ENCODE data around the gene ZFP82.

ZFP82 gene

GRCh38 chr19:36418287-36419001 is at the start of gene ZFP82:
ZFP82 (minus strand) TSS chr19:36418644; CDS start chr19:36409789, 8,855 bp downstream.
- Mint-ChIP-seq H3K4me1 (peaks cover 21% of the 10 kb centered on the region), H3K9me3 (no peaks in the 10 kb centered on the region), H3K27me3 (peaks cover 22% of the 10 kb centered on the region), H3K4me3 (peak within 1 kb of the TSS; percentile 99), H3K27ac (peak within 1 kb of the TSS; percentile 100), H3K36me3 (peaks cover 6% of the 10 kb centered on the region)
- ATAC-seq: peak; percentile 97

GRCh38 chr19:36460046-36460445 is 41.6 kb upstream of the ZFP82 start:
- H3K27me3 Mint-ChIP-seq: no peaks in the 10 kb centered on the region
- ATAC-seq: no peak
- H3K4me3 Mint-ChIP-seq: no peak overlapping the region
- no peak overlapping the region for H3K27ac Mint-ChIP-seq
- H3K9me3 Mint-ChIP-seq: peaks cover 16% of the 10 kb centered on the region
- peaks cover 65% of the 10 kb centered on the region for H3K36me3 Mint-ChIP-seq
- H3K4me1 Mint-ChIP-seq: no peaks in the 10 kb centered on the region

GRCh38 chr19:36456831-36457230 is 38.4 kb upstream of the ZFP82 start:
- no peak overlapping the region for H3K27ac Mint-ChIP-seq
- H3K36me3 Mint-ChIP-seq: peaks cover 76% of the 10 kb centered on the region
- H3K9me3 Mint-ChIP-seq: peaks cover 32% of the 10 kb centered on the region
- H3K4me1 Mint-ChIP-seq: no peaks in the 10 kb centered on the region
- ATAC-seq: no peak
- no peaks in the 10 kb centered on the region for H3K27me3 Mint-ChIP-seq
- H3K4me3 Mint-ChIP-seq: no peak overlapping the region

GRCh38 chr19:36449059-36449670 is 30.7 kb upstream of the ZFP82 start:
- Mint-ChIP-seq H3K27me3 (no peaks in the 10 kb centered on the region), H3K36me3 (peaks cover 75% of the 10 kb centered on the region), H3K9me3 (peaks cover 20% of the 10 kb centered on the region), H3K27ac (no peak overlapping the region), H3K4me1 (no peaks in the 10 kb centered on the region), H3K4me3 (no peak overlapping the region)
- ATAC-seq: no peak

- Mint-ChIP-seq H3K4me1 (no peaks in the 10 kb centered on the region), H3K4me3 (no peak overlapping the region), H3K27ac (no peak overlapping the region), H3K9me3 (peaks cover 14% of the 10 kb centered on the region), H3K36me3 (peaks cover 5% of the 10 kb centered on the region), H3K27me3 (no peaks in the 10 kb centered on the region)
- ATAC-seq: no peak
Observed at GRCh38 chr19:36441339-36441738, 22.9 kb upstream of the ZFP82 start.

- H3K4me3 Mint-ChIP-seq: no peak overlapping the region
- no peak overlapping the region for H3K27ac Mint-ChIP-seq
- H3K36me3 Mint-ChIP-seq: no peaks in the 10 kb centered on the region
- H3K27me3 Mint-ChIP-seq: no peaks in the 10 kb centered on the region
- H3K9me3 Mint-ChIP-seq: peaks cover 20% of the 10 kb centered on the region
- ATAC-seq: no peak
- no peaks in the 10 kb centered on the region for H3K4me1 Mint-ChIP-seq
Observed at GRCh38 chr19:36436531-36436930, 18.1 kb upstream of the ZFP82 start.

- ATAC-seq: no peak
- Mint-ChIP-seq H3K27ac (no peak overlapping the region), H3K4me1 (peaks cover 2% of the 10 kb centered on the region), H3K36me3 (no peaks in the 10 kb centered on the region), H3K9me3 (peaks cover 8% of the 10 kb centered on the region), H3K27me3 (peaks cover 22% of the 10 kb centered on the region), H3K4me3 (no peak overlapping the region)
Observed at GRCh38 chr19:36423925-36424324, 5.5 kb upstream of the ZFP82 start.

DNA sequence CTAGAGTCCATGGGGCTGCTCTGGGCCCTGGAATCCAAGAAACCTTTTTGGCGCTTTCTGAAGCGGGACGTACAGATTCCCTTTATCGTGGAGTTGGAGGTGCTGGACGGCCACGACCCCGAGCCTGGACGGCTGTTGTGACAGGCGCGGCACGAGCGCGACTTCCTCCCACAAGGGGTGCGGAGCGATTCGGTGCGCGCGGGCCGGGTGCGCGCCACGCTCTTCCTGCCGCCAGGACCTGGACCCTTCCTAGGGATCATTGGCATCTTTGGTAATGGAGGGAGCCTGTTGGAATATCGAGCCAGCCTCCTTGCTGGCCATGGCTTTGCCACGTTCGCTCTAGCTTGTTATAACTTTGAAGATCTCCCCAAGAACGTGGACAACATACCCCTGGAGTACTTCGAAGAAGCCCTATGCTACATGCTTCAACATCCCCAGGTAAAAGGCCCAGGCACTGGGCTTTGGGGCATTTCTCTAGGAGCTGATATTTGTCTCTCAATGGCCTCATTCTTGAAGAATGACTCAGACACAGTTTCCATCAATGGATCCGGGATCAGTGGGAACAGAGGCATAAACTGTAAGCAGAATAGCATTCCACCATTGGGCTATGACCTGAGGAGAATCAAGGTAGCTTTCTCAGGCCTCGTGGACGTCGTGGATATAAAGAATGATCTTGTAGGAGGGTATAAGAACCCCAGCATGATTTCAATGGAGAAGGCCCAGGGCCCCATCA is 3.5 kb upstream of the ZFP82 start:
- Mint-ChIP-seq H3K4me1 (peaks cover 21% of the 10 kb centered on the region), H3K9me3 (peaks cover 6% of the 10 kb centered on the region), H3K4me3 (peak overlapping the region; percentile 56), H3K27ac (no peak overlapping the region), H3K27me3 (peaks cover 22% of the 10 kb centered on the region), H3K36me3 (peaks cover 6% of the 10 kb centered on the region)
- ATAC-seq: no peak

GRCh38 chr19:36420961-36421748 is 2.7 kb upstream of the ZFP82 start:
- ATAC-seq: no peak
- Mint-ChIP-seq H3K27ac (no peak overlapping the region), H3K36me3 (peaks cover 6% of the 10 kb centered on the region)

DNA sequence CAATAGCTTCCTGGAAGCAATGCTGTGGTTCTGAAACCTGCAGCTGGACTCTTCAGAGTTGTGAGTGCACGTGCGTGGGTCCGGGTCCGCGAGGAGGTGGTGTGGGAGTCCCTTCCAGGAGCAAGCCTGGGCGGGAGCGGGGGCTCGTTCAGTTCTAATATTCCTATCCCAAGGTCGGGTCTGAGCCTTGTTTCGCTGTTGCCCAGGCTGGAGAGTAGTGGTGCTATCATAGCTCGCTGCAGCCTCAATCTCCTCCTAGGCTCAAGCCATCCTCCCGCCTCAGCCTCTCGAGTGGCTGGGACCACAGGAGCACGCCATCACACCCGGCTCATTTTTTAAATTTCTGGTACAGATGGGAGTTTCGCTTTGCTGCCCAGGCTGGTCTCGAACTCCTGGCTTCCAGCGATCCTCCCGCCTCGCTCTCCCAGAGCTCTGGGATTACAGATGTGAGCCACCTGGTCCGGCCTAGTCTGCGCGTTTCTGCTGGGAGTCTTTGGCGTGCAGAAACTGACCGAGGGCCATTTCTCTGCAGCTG is 625 bp downstream of the ZFP82 start:
- Mint-ChIP-seq H3K36me3 (peaks cover 12% of the 10 kb centered on the region), H3K4me3 (peak overlapping the region; percentile 99), H3K9me3 (no peaks in the 10 kb centered on the region), H3K27ac (peak overlapping the region; percentile 100), H3K4me1 (peaks cover 24% of the 10 kb centered on the region), H3K27me3 (peaks cover 22% of the 10 kb centered on the region)
- ATAC-seq: peak; percentile 1

More at GRCh38 chr19:36420961-36421748, 2.7 kb upstream of the ZFP82 start:
- H3K4me3 Mint-ChIP-seq: peak overlapping the region; percentile 56
- peaks cover 21% of the 10 kb centered on the region for H3K4me1 Mint-ChIP-seq
- H3K9me3 Mint-ChIP-seq: peaks cover 3% of the 10 kb centered on the region
- peaks cover 22% of the 10 kb centered on the region for H3K27me3 Mint-ChIP-seq

- Mint-ChIP-seq H3K36me3 (peaks cover 73% of the 10 kb centered on the region), H3K9me3 (no peaks in the 10 kb centered on the region), H3K27ac (no peak overlapping the region), H3K4me1 (peaks cover 7% of the 10 kb centered on the region), H3K27me3 (no peaks in the 10 kb centered on the region), H3K4me3 (no peak overlapping the region)
- no peak for ATAC-seq
Observed at GRCh38 chr19:36409841-36410240, 8.6 kb downstream of the ZFP82 start.

DNA sequence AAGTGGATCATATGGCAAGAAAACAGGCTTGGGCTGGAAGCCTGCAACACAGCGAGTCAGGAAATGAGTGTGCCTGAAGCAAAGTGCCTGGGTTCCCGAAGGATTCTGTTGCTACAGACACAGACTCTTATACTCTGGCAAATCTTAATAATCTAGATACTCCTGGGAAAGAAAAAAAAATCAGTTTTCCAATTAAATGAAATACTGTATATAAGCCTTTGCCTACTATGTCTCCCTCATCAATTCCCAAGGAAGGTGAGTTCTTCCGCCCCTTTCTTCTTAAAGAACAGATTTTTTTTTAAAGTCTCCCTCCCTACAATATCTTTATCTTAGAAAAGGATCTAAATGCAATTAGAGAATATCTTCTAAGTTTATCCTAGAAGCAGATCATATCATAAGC is 10.3 kb downstream of the ZFP82 start:
- Mint-ChIP-seq H3K36me3 (peaks cover 79% of the 10 kb centered on the region), H3K9me3 (peaks cover 4% of the 10 kb centered on the region), H3K4me1 (peaks cover 7% of the 10 kb centered on the region), H3K27me3 (no peaks in the 10 kb centered on the region), H3K27ac (no peak overlapping the region), H3K4me3 (no peak overlapping the region)
- ATAC-seq: no peak

DNA sequence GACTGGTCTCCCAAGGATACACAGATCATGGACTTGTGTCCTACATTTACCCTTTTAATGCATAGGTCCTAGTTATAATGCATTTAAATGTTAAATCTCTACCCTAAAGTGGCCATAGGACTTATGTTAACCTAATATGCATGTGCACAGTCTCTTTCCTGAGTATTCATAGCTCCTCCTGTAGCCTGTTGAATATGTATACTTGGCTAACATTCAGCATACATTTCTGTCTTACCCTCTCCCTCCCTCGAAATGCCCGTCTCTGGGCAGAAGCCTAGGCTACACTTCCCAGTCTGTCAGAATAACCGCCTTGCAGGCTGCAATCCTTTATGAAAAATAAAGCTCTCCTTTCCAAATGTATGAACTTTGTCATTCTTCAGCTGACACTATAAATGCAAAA is 13.9 kb downstream of the ZFP82 start:
- Mint-ChIP-seq H3K4me3 (no peak overlapping the region), H3K27ac (no peak overlapping the region), H3K27me3 (no peaks in the 10 kb centered on the region), H3K36me3 (peaks cover 65% of the 10 kb centered on the region), H3K4me1 (peaks cover 18% of the 10 kb centered on the region), H3K9me3 (peaks cover 12% of the 10 kb centered on the region)
- no peak for ATAC-seq

DNA sequence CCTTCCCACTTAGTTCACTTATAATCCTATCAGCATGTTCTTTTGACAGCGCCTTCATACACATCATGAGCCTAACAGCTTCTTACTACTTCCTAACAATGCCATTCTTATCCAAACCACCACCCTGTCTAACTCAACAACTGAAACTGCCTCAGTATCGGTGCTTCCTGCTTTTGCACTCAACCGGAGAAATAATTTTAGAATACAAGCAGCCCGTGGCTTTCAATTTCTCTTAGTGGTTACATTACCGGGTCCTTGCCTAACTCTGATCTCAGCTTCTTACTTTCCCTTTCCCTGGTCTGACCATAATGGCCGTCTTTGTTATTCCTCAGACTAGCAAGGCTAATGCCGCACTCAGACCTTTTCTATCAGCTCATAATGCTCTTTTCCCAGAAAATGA is 17.0 kb downstream of the ZFP82 start:
- Mint-ChIP-seq H3K27me3 (no peaks in the 10 kb centered on the region), H3K9me3 (peaks cover 12% of the 10 kb centered on the region), H3K27ac (peak overlapping the region; percentile 69), H3K36me3 (peaks cover 69% of the 10 kb centered on the region), H3K4me3 (peak overlapping the region; percentile 29), H3K4me1 (peaks cover 18% of the 10 kb centered on the region)
- peak; percentile 93 for ATAC-seq

DNA sequence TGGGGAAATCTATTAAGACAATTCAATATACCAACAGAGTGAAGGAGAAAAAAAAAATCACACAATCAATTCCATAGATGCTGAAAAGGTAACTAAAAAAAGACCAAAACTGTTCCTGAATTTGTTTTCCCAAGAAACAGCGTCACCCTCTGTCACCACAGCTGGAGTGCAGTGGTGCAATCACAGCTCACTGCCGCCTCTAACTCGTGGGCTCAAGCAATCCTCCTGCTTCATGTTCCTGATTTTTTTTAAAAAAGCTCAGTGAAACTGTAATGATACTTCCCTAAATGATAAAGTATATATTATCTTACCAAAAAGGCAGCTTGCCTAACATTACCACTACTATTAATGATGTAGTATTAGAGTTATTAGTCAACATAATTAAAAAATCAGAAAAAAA is 19.9 kb downstream of the ZFP82 start:
- Mint-ChIP-seq H3K36me3 (peaks cover 68% of the 10 kb centered on the region), H3K9me3 (peaks cover 21% of the 10 kb centered on the region), H3K4me3 (no peak overlapping the region), H3K27me3 (no peaks in the 10 kb centered on the region), H3K27ac (no peak overlapping the region), H3K4me1 (peaks cover 18% of the 10 kb centered on the region)
- no peak for ATAC-seq

Data from stimulated activated memory B cell treated with anti-CD40 and anti-IgM and Interleukin-4, amounts not matched to agents 10 μg/mL and 1 μg/mL and 100 μg/mL, for 72 hours (primary cell).